PC-9 (cell line): ENCODE measurements around the gene MTCL1.

Experiments
- EZH2 ChIP-seq: fragments of 200-600 bp; sonication (generic); IDR thresholded peaks from 2 replicates; pipeline ENCODE4 v1.8.0; 2017; ENCODE audit warnings: antibody characterized with exemption, low read depth
- TF ChIP-seq, protein P1 (sequence below): fragments of 200-600 bp; sonication (generic); conservative IDR thresholded peaks from 2 replicates; pipeline ENCODE4 v1.6.1; 2017; ENCODE audit warnings: mixed run types, antibody characterized with exemption, mild to moderate bottlenecking, moderate library complexity

DNA sequence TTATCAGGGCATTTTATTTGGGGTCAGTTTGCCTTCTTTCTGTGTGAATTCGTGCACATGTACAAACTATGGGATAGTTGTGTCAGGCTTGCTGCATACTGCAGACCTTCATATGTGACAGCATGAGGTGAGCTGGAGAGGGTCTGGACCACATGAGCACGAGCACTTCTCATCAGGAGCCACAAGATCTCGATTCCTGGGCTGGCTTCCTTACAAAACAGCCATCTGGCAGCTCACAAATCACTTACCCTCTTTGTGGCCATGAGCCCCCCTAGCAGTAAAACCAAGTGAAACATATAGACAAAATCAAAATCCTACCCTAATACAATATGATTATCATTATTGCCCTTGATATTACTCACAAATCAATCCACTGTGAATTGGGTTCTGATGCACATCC, 121.2 kb downstream of the MTCL1 start:
- TF ChIP-seq, protein P1, sequence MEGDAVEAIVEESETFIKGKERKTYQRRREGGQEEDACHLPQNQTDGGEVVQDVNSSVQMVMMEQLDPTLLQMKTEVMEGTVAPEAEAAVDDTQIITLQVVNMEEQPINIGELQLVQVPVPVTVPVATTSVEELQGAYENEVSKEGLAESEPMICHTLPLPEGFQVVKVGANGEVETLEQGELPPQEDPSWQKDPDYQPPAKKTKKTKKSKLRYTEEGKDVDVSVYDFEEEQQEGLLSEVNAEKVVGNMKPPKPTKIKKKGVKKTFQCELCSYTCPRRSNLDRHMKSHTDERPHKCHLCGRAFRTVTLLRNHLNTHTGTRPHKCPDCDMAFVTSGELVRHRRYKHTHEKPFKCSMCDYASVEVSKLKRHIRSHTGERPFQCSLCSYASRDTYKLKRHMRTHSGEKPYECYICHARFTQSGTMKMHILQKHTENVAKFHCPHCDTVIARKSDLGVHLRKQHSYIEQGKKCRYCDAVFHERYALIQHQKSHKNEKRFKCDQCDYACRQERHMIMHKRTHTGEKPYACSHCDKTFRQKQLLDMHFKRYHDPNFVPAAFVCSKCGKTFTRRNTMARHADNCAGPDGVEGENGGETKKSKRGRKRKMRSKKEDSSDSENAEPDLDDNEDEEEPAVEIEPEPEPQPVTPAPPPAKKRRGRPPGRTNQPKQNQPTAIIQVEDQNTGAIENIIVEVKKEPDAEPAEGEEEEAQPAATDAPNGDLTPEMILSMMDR = no peak
- no peak for TF ChIP-seq EZH2
